Activated naive CD4-positive, alpha-beta T cell treated with anti-CD3 and anti-CD28 coated beads, Interleukin-2, amount 50 U/mL, for 24 hours (primary cell): Measurements from ENCODE around the gene HMGXB4.

ENCODE experiments used
- H3K27ac Mint-ChIP-seq: one replicate; pipeline ENCODE4 v1.8.0; 2021; ENCODE audit warnings: mild to moderate bottlenecking, mixed read lengths
- H3K27me3 Mint-ChIP-seq: one replicate; pipeline ENCODE4 v1.8.0; 2021; ENCODE audit warnings: mixed read lengths
- H3K36me3 Mint-ChIP-seq: one replicate; pipeline ENCODE4 v1.8.0; 2021; ENCODE audit warnings: mixed read lengths
- H3K4me1 Mint-ChIP-seq: one replicate; pipeline ENCODE4 v1.8.0; 2021; ENCODE audit warnings: mixed read lengths
- H3K4me3 Mint-ChIP-seq: one replicate; pipeline ENCODE4 v1.8.0; 2021; ENCODE audit warnings: mild to moderate bottlenecking, mixed read lengths
- H3K9me3 Mint-ChIP-seq: one replicate; pipeline ENCODE4 v1.8.0; 2021; ENCODE audit warnings: mixed read lengths

HMGXB4 gene

GRCh38 chr22:35343664-35344550 is 86.6 kb downstream of the HMGXB4 start:
- Mint-ChIP-seq H3K4me1 (no peaks in the 10 kb centered on the region), H3K9me3 (no peaks in the 10 kb centered on the region), H3K27ac (no peak overlapping the region), H3K36me3 (peaks cover 11% of the 10 kb centered on the region), H3K4me3 (no peak overlapping the region), H3K27me3 (no peaks in the 10 kb centered on the region)

DNA sequence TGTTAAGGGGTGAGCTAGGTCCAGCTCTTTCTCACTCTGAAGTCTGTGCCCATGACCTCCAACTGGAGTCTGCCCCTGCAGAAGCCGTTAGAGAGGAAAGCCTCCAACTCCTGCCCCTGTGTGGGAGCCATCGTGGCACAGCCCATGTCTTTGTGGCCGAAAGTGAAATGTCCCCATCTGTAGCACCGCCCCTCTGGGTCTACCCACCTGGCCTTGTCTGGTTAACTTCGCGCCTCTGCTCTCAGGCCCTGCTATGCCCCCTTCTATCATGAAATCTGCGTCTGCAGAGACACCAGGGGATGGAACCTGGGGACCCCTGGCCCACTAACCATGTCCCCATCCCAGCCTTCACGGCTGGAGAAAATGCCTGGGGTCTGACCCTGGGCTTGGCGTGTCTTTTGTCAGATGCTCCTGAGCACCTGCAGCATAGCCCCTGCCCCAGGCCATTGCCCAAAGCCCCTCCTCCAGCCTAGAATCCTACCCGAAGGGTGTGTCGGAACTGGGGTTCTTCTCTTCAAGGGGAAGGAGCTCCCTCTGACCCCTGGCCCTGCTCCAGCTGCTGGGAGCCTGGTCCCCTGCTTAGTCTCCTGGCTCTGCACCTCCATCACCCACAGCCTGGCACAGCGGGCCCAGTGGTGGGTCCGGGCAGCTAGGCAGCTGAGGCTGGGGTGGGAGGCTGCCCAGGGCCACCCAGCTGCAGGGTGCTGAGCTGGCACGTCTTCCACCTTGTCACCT is 87.8 kb downstream of the HMGXB4 start:
- no peak overlapping the region for H3K27ac Mint-ChIP-seq
- H3K4me3 Mint-ChIP-seq: no peak overlapping the region

More for the DNA sequence above, 87.8 kb downstream of the HMGXB4 start:
- Mint-ChIP-seq H3K36me3 (peaks cover 7% of the 10 kb centered on the region), H3K9me3 (no peaks in the 10 kb centered on the region), H3K27me3 (no peaks in the 10 kb centered on the region), H3K4me1 (no peaks in the 10 kb centered on the region)
